Body of pancreas (tissue), 4 donors: Measurements from ENCODE around the gene MMP17.

Source experiments
- POLR2A ChIP-seq, 3 donors: fragments of 450-650 bp; IDR thresholded peaks; one replicate each; pipeline ENCODE4 v1.6.1; 2016; ENCODE audit warnings: antibody characterized with exemption in 3 of 3, mild to moderate bottlenecking in 2 of 3
- TF ChIP-seq, protein P1 (sequence below), 7 experiments: fragments of 450-650 bp in 4 of 7; fragments of 200-600 bp in 3 of 7; sonication (generic) in 3 of 7; IDR thresholded peaks; one replicate each; pipeline ENCODE4 v1.5.1; 2016 to 2019; ENCODE audit warnings: antibody characterized with exemption in 7 of 7

DNA sequence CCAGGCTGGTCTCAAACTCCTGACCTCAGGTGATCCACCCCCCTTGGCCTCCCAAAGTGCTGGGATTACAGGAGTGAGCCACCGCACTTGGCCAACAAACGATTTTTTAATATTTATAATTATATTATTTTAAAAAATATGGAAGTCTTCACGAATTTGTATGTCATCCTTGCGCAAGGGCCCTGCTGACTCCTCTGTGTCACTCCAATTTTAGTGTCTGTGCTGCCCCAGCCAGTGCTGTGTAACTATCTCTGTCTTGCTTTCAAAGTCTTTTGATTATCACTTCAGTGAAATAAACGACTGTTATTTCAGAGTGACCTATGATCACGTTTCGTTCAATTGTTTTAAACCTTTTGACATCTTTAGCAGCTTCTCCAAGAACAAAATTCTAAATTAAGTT is 13.1 kb upstream of the MMP17 start:
- no peak for TF ChIP-seq POLR2A (IDR thresholded peaks at IDR 0.05)
- TF ChIP-seq, protein P1, sequence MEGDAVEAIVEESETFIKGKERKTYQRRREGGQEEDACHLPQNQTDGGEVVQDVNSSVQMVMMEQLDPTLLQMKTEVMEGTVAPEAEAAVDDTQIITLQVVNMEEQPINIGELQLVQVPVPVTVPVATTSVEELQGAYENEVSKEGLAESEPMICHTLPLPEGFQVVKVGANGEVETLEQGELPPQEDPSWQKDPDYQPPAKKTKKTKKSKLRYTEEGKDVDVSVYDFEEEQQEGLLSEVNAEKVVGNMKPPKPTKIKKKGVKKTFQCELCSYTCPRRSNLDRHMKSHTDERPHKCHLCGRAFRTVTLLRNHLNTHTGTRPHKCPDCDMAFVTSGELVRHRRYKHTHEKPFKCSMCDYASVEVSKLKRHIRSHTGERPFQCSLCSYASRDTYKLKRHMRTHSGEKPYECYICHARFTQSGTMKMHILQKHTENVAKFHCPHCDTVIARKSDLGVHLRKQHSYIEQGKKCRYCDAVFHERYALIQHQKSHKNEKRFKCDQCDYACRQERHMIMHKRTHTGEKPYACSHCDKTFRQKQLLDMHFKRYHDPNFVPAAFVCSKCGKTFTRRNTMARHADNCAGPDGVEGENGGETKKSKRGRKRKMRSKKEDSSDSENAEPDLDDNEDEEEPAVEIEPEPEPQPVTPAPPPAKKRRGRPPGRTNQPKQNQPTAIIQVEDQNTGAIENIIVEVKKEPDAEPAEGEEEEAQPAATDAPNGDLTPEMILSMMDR (IDR thresholded peaks at IDR 0.05) = no peak
